Bronchial smooth muscle cell (primary cell): ENCODE data around the gene YPEL4. TPM values are rescaled to one million over a fixed set of nuclear protein-coding genes. Genes with fewer than 3 reads are reported as not detected.

Experiments used
- total RNA-seq: library from RNA; depleted of rRNA; stranded (reverse); fragments of >200 nt; gene quantifications from 2 replicates; pipeline ENCODE4 v1.2.1, GENCODE V29; 2014

YPEL4 gene, protein sequence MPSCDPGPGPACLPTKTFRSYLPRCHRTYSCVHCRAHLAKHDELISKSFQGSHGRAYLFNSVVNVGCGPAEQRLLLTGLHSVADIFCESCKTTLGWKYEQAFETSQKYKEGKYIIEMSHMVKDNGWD
- 2.2 and 4.7 TPM in 2 replicates for total RNA-seq

DNA sequence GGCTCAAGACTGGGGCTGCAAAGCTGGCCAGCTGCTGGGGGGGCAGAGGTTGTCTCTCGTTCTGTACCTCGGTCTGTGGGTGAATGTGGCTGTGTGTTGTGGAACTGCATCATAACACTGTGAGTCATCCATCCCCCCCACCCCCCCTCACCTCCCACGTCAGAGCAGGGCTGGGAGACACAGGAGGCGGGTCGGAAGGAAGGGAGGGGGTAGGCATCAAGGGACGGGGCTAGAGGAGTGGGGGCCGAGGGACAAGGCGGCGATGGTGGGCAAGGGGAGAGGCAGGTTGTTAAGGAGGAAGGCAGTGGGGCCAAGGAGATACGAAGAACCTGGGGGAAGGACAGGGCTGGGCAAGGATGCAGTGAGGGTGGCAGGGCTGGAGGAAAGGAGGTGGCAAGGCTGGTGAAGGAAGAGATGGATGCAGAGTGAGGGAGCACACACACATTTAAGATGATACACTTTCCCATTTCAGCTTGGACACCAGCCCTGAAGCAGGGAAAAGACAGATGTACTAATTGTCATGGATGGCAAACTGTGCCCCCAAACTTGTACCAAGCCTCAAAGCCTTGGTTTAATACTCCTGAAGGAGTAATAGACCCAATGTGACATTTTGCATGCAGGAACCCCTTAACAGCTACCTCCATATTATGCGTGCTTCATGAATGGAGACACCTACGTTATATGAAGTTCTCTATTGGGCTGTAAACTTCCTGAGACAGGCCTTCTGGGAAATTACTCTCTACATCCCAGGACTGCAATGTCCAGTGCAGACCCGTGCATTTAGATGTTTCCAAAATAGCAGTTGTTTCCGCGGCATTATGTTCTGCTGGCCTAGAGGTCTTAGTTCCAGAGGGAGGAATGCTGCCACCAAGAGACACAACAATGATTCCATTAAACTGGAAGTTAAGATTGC is at the start of gene YPEL4:
Gene YPEL4 (minus strand): TSS at position 87 of the 913 bp plus-strand sequence. CDS start 2,805 bp downstream, outside the sequence.

DNA sequence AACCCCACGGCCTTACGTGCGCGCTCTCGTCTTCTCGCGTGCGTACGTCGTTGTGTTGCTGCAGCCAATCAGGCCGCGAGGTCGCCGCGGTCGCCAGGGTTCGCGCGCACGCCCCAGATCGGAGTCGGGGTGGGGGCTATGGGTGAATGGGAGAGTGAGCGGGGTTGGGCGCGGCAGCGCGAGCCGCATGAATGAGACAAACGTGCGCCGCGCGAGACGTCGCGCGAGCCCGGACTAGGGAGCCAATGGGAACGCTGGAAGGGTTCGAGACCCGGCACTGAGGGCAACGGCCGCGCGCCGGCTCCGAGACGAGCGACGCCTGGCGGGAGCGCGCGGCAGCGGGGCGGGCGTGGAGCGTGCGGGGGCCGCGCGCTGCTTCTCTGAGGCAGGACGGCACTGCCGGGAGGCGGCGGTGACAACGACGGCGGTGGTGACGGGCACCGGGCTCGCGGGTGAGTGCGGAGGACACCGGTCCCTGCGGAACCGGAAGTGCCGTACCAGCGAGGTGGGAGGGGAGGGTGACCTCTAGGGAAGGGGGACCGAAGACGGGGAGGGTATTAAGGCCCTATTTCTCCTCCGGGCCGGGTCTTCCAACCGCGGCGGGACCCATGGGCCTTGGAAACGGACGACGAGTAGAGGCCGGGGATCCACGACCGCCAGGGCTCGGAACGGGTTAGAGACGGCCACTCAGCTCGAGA is 18.2 kb upstream of the YPEL4 start, which contains the start of gene ZDHHC5:
Gene ZDHHC5 (plus strand): TSS at position 379 of the 698 bp plus-strand sequence. CDS start 4,977 bp downstream, outside the sequence.

DNA sequence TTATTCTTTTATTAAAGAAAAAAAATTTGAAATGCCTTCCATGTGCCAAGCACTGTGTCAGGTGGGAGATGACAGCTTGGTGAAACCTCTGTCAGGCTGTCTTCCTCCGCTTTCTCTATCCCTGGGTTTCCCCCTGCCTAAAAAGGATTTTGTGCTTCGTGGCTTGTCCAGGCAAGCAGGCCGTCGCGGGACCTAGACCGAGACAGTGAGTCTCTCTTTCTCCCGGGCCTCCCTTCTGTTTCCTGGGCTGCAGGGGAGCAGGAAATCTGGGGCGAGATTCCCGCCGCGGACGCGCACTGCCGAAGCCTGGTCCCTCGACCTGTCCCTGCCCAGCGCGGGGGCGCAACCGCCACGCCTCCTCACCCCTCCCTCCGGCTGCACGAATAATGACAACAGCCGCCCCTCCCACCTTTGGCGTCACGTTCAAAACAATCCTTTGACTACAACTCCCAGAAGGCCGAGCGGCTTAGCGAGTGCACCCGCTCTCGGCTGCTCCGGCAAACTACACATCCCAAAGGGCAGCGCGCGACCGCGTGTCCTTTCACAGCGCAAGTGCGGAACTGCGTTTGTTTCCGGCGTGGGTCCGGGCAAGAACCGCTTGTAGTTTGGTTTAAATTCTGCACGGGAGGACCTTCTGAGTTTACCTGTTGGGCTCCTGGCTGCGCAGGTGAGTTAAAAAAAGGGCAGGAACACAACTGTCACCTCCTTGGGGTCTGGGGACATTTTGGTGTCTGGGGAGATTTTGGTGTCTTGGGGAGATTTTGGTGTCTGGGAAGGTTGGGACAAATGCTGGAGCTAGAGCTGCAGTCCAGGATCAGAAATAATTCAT is 7.7 kb upstream of the YPEL4 start, which contains the start of gene CLP1:
Gene CLP1 (plus strand): TSS at position 569 of the 829 bp plus-strand sequence. CDS start 1,715 bp downstream, outside the sequence.

DNA sequence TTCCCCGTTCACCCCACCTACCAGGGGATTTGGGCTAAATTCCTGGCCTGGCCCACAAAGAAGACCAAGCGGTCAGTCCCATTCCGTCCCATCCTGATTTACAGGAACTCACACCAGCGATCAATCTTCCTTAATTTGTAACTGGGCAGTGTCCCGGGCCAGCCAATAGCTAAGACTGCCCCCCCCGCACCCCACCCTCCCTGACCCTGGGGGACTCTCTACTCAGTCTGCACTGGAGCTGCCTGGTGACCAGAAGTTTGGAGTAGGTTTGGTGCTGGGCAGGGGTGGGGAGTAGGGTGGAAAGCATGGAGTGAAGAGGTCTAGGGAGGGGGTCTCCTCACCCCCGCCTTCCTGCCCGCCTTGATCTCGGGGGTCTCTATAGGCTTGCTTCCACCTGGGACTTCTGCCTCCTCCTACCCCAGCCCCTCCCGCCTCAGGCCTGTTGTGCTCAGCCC is 52.2 kb downstream of the YPEL4 start, which contains the start of gene SERPING1:
Gene SERPING1 (plus strand): TSS at position 225 of the 455 bp plus-strand sequence. CDS start 586 bp downstream, outside the sequence.

Other genes starting within 250 kb of the YPEL4 start
- 13.1 and 20.6 TPM in 2 replicates for gene SLC43A3, start 222.8 kb downstream of the YPEL4 start, total RNA-seq
- gene RTN4RL2, start 189.4 kb downstream of the YPEL4 start, total RNA-seq, result under 0.01 TPM in 2 replicates
- gene SLC43A1, start 134.2 kb downstream of the YPEL4 start, total RNA-seq, result 12.0 and 26.4 TPM in 2 replicates
- gene TIMM10, start 119.2 kb downstream of the YPEL4 start, total RNA-seq, result 47.3 and 55.0 TPM in 2 replicates
- gene SMTNL1, start 112.3 kb downstream of the YPEL4 start, total RNA-seq, result not detected in 2 replicates
- gene UBE2L6, start 82.2 kb downstream of the YPEL4 start, total RNA-seq, result 63.2 and 73.2 TPM in 2 replicates
- gene SERPING1, start 52.2 kb downstream of the YPEL4 start, total RNA-seq, result 5.5 and 7.6 TPM in 2 replicates
- 13.4 and 17.8 TPM in 2 replicates for gene CLP1, start 7.8 kb upstream of the YPEL4 start, total RNA-seq
- gene ZDHHC5, start 18.2 kb upstream of the YPEL4 start, total RNA-seq, result 18.4 and 20.0 TPM in 2 replicates
- gene MED19, start 62.3 kb upstream of the YPEL4 start, total RNA-seq, result 10.6 and 13.4 TPM in 2 replicates
- 35.3 and 39.4 TPM in 2 replicates for gene TMX2, start 62.7 kb upstream of the YPEL4 start, total RNA-seq
- 50.1 and 88.9 TPM in 2 replicates for gene SELENOH, start 91.6 kb upstream of the YPEL4 start, total RNA-seq
- gene BTBD18, start 101.9 kb upstream of the YPEL4 start, total RNA-seq, result not detected in 2 replicates
- gene CTNND1, start 111.9 kb upstream of the YPEL4 start, total RNA-seq, result 75.2 and 91.6 TPM in 2 replicates